Activated T-helper 1 cell treated with anti-CD3 and anti-CD28 coated beads, Interleukin-12 subunit alpha, Interleukin-12 subunit beta, Interleukin-2, Interleukin-4 antibody, amounts not matched to agents 30 ng/mL and 10 ng/mL and 1 ng/mL, durations not matched to agents 14 hours and 24 hours and 36 hours (primary cell): ENCODE data around the gene HECTD1. TPM values are rescaled to one million over a fixed set of nuclear protein-coding genes. Genes with fewer than 3 reads are reported as not detected.
"Not testable (repeated sequence)": the region's sequence is repeated elsewhere in the genome, so short reads cannot be mapped to it uniquely, and the experiment has no call there.

ENCODE experiments used
- DNase-seq: peaks from one replicate; pipeline ENCODE4 v3.0.0; 2021; ENCODE audit warnings: low spot score
- H3K27ac Mint-ChIP-seq: one replicate; pipeline ENCODE4 v1.8.0; 2021; ENCODE audit warnings: mild to moderate bottlenecking, mixed read lengths
- H3K27me3 Mint-ChIP-seq: one replicate; pipeline ENCODE4 v1.8.0; 2022; ENCODE audit warnings: mild to moderate bottlenecking, moderate library complexity, mixed read lengths; ENCODE audit not compliant: insufficient read depth
- H3K36me3 Mint-ChIP-seq: one replicate; pipeline ENCODE4 v1.8.0; 2021; ENCODE audit warnings: low read depth, mixed read lengths
- H3K4me1 Mint-ChIP-seq: one replicate; pipeline ENCODE4 v1.8.0; 2021; ENCODE audit warnings: low read depth, mixed read lengths
- H3K4me3 Mint-ChIP-seq: one replicate; pipeline ENCODE4 v1.8.0; 2021; ENCODE audit warnings: mild to moderate bottlenecking, moderate library complexity, mixed read lengths
- H3K9me3 Mint-ChIP-seq: one replicate; pipeline ENCODE4 v1.8.0; 2021; ENCODE audit warnings: mixed read lengths
- intact Hi-C: fragments of 100-400 bp; cut with micrococcal nuclease; formaldehyde crosslinking; loops from one replicate; pipeline ENCODE4 v1.15.1; 2024
- total RNA-seq: library from RNA; stranded (reverse); gene quantifications from 2 replicates; pipeline ENCODE4 v1.2.3, GENCODE V29; 2022

HECTD1 gene
- total RNA-seq, 1 donor from 2014 or later: 127 TPM

- H3K36me3 Mint-ChIP-seq: no peaks in the 10 kb centered on the region
- no peak for DNase-seq
- no peaks in the 10 kb centered on the region for H3K27me3 Mint-ChIP-seq
- peak overlapping the region; percentile 25 for H3K27ac Mint-ChIP-seq
- H3K9me3 Mint-ChIP-seq: no peaks in the 10 kb centered on the region
- H3K4me1 Mint-ChIP-seq: peaks cover 19% of the 10 kb centered on the region
- intact Hi-C loops: no loop called here
- no peak overlapping the region for H3K4me3 Mint-ChIP-seq
These were observed 34.0 kb upstream of the HECTD1 start for GRCh38 chr14:31241450-31242114.

GRCh38 chr14:31239741-31240140, 32.1 kb upstream of the HECTD1 start:
- H3K27me3 Mint-ChIP-seq: peaks cover 2% of the 10 kb centered on the region
- H3K4me3 Mint-ChIP-seq: no peak overlapping the region
- intact Hi-C loops: no loop called here
- no peak for DNase-seq
- H3K36me3 Mint-ChIP-seq: no peaks in the 10 kb centered on the region
- H3K27ac Mint-ChIP-seq: no peak overlapping the region
- peaks cover 19% of the 10 kb centered on the region for H3K4me1 Mint-ChIP-seq
- H3K9me3 Mint-ChIP-seq: no peaks in the 10 kb centered on the region

- intact Hi-C loops: no loop called here
- Mint-ChIP-seq H3K4me3 (no peak overlapping the region), H3K36me3 (no peaks in the 10 kb centered on the region), H3K9me3 (no peaks in the 10 kb centered on the region), H3K27ac (no peak overlapping the region), H3K27me3 (peaks cover 2% of the 10 kb centered on the region), H3K4me1 (no peaks in the 10 kb centered on the region)
- no peak for DNase-seq
These were observed 27.9 kb upstream of the HECTD1 start for GRCh38 chr14:31235462-31235861.

- DNase-seq: no peak
- Mint-ChIP-seq H3K36me3 (no peaks in the 10 kb centered on the region), H3K4me1 (no peaks in the 10 kb centered on the region), H3K4me3 (no peak overlapping the region), H3K27ac (no peak overlapping the region), H3K27me3 (peaks cover 12% of the 10 kb centered on the region), H3K9me3 (no peaks in the 10 kb centered on the region)
- intact Hi-C loops: no loop called here
These were observed 24.5 kb upstream of the HECTD1 start for GRCh38 chr14:31232081-31232480.

- H3K4me1 Mint-ChIP-seq, H3K9me3 Mint-ChIP-seq, DNase-seq, H3K36me3 Mint-ChIP-seq, H3K27ac Mint-ChIP-seq, intact Hi-C loops, H3K4me3 Mint-ChIP-seq: not testable (repeated sequence)
- H3K27me3 Mint-ChIP-seq: peaks cover 12% of the 10 kb centered on the region
These were observed 23.7 kb upstream of the HECTD1 start for GRCh38 chr14:31231272-31231671.

- Mint-ChIP-seq H3K4me3 (no peak overlapping the region), H3K27ac (no peak overlapping the region), H3K4me1 (no peaks in the 10 kb centered on the region), H3K36me3 (no peaks in the 10 kb centered on the region), H3K9me3 (no peaks in the 10 kb centered on the region), H3K27me3 (peaks cover 12% of the 10 kb centered on the region)
- DNase-seq: no peak
- intact Hi-C loops: no loop called here
These were observed 23.0 kb upstream of the HECTD1 start for GRCh38 chr14:31230573-31230958.

- intact Hi-C loops: no loop called here
- Mint-ChIP-seq H3K9me3 (no peaks in the 10 kb centered on the region), H3K4me3 (no peak overlapping the region), H3K27me3 (peaks cover 11% of the 10 kb centered on the region), H3K36me3 (no peaks in the 10 kb centered on the region), H3K27ac (no peak overlapping the region), H3K4me1 (no peaks in the 10 kb centered on the region)
- no peak for DNase-seq
These were observed 22.3 kb upstream of the HECTD1 start for GRCh38 chr14:31229638-31230572.

GRCh38 chr14:31229009-31229408, 21.4 kb upstream of the HECTD1 start:
- no peaks in the 10 kb centered on the region for H3K4me1 Mint-ChIP-seq
- H3K9me3 Mint-ChIP-seq: no peaks in the 10 kb centered on the region
- no peak for DNase-seq
- intact Hi-C loops: no loop called here
- H3K36me3 Mint-ChIP-seq: no peaks in the 10 kb centered on the region
- H3K27me3 Mint-ChIP-seq: peaks cover 11% of the 10 kb centered on the region
- H3K4me3 Mint-ChIP-seq: no peak overlapping the region
- no peak overlapping the region for H3K27ac Mint-ChIP-seq

- H3K4me1 Mint-ChIP-seq: no peaks in the 10 kb centered on the region
- H3K4me3 Mint-ChIP-seq: no peak overlapping the region
- peaks cover 11% of the 10 kb centered on the region for H3K27me3 Mint-ChIP-seq
These were observed 20.9 kb upstream of the HECTD1 start for GRCh38 chr14:31228533-31228932.

GRCh38 chr14:31224808-31225207, 17.2 kb upstream of the HECTD1 start:
- H3K27ac Mint-ChIP-seq: no peak overlapping the region
- H3K27me3 Mint-ChIP-seq: peaks cover 18% of the 10 kb centered on the region
- no peak overlapping the region for H3K4me3 Mint-ChIP-seq
- no peak for DNase-seq
- intact Hi-C loops: no loop called here
- no peaks in the 10 kb centered on the region for H3K9me3 Mint-ChIP-seq
- H3K36me3 Mint-ChIP-seq: no peaks in the 10 kb centered on the region
- no peaks in the 10 kb centered on the region for H3K4me1 Mint-ChIP-seq

More at GRCh38 chr14:31228533-31228932, 20.9 kb upstream of the HECTD1 start:
- Mint-ChIP-seq H3K9me3 (no peaks in the 10 kb centered on the region), H3K27ac (no peak overlapping the region), H3K36me3 (no peaks in the 10 kb centered on the region)
- intact Hi-C loops: no loop called here
- DNase-seq: no peak

- Mint-ChIP-seq H3K4me3 (no peak overlapping the region), H3K27ac (no peak overlapping the region), H3K36me3 (no peaks in the 10 kb centered on the region), H3K4me1 (no peaks in the 10 kb centered on the region), H3K9me3 (no peaks in the 10 kb centered on the region), H3K27me3 (peaks cover 7% of the 10 kb centered on the region)
- intact Hi-C loops: no loop called here
- no peak for DNase-seq
These were observed 15.7 kb upstream of the HECTD1 start for GRCh38 chr14:31223331-31223730.

GRCh38 chr14:31222834-31223233, 15.2 kb upstream of the HECTD1 start:
- H3K36me3 Mint-ChIP-seq: no peaks in the 10 kb centered on the region
- H3K9me3 Mint-ChIP-seq: no peaks in the 10 kb centered on the region
- no peak overlapping the region for H3K27ac Mint-ChIP-seq
- no peaks in the 10 kb centered on the region for H3K4me1 Mint-ChIP-seq
- DNase-seq: no peak
- peaks cover 7% of the 10 kb centered on the region for H3K27me3 Mint-ChIP-seq
- H3K4me3 Mint-ChIP-seq: no peak overlapping the region
- intact Hi-C loops: no loop called here

- intact Hi-C loops: no loop called here
- Mint-ChIP-seq H3K4me3 (no peak overlapping the region), H3K27ac (no peak overlapping the region), H3K9me3 (no peaks in the 10 kb centered on the region), H3K36me3 (no peaks in the 10 kb centered on the region), H3K4me1 (no peaks in the 10 kb centered on the region), H3K27me3 (peaks cover 7% of the 10 kb centered on the region)
- no peak for DNase-seq
These were observed 13.7 kb upstream of the HECTD1 start for GRCh38 chr14:31221266-31221665.
